ENCODE measurements around the gene TDRD6.
"Not testable (repeated sequence)": the region's sequence is repeated elsewhere in the genome, so short reads cannot be mapped to it uniquely, and the experiment has no call there.

TDRD6 gene

DNA sequence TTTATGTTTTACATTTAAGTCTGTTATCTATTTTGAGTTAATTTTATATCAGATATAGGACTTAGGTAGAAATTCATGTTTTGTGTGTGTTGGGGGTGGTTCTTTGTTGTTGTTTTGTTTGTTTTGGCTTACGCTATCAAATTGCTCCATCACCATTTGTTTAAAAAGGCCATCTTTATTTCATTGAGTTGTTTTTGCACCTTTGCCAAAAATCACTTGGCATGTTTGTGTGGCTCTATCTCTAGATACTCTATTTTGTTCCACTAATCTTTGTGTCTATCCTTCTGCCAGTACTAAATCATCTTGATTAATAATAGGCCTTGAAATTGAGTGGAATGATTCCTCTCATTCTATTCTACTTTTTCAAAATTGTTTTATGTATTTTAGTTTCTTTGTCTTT is 42.4 kb upstream of the TDRD6 start:
- no peaks in the 10 kb centered on the region; the same call in 1 of the 2 replicates for H3K27me3 ChIP-seq (replicated peaks; ENCODE audit: control insufficient read depth, insufficient read depth, low read length)
- no peak for TF ChIP-seq CTCF (IDR thresholded peaks at IDR 0.05; ENCODE audit: insufficient read depth, low read length, poor library complexity, severe bottlenecking)
- DNase-seq (ENCODE audit: extremely low read depth, insufficient read length): no peak
- H3K4me3 ChIP-seq (replicated peaks; ENCODE audit: low read depth, low read length): no peak overlapping the region
- no peaks in the 10 kb centered on the region for H3K36me3 ChIP-seq (ENCODE audit: control insufficient read depth, insufficient read depth, low read length)

DNA sequence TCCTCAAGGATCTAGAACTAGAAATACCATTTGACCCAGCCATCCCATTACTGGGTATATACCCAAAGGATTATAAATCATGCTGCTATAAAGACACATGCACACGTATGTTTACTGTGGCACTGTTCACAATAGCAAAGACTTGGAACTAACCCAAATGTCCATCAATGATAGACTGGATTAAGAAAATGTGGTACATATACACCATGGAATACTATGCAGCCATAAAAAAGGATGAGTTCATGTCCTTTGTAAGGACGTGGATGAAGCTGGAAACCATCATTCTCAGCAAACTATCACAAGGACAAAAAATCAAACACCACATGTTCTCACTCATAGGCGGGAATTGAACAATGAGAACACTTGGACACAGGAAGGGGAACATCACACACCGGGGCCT is 39.6 kb upstream of the TDRD6 start:
- H3K27me3 ChIP-seq (replicated peaks; ENCODE audit: control insufficient read depth, insufficient read depth, low read length); H3K36me3 ChIP-seq (ENCODE audit: control insufficient read depth, insufficient read depth, low read length); DNase-seq (ENCODE audit: extremely low read depth, insufficient read length); H3K4me3 ChIP-seq (replicated peaks; ENCODE audit: low read depth, low read length): not testable (repeated sequence)

GRCh38 chr6:46648869-46649492 is 38.7 kb upstream of the TDRD6 start:
- DNase-seq (ENCODE audit: extremely low read depth, insufficient read length): no peak
- no peaks in the 10 kb centered on the region for H3K36me3 ChIP-seq (ENCODE audit: control insufficient read depth, insufficient read depth, low read length)
- TF ChIP-seq CTCF (IDR thresholded peaks at IDR 0.05; ENCODE audit: insufficient read depth, low read length, poor library complexity, severe bottlenecking): no peak
- no peak overlapping the region for H3K4me3 ChIP-seq (replicated peaks; ENCODE audit: low read depth, low read length)
- peaks cover 2% of the 10 kb centered on the region for H3K27me3 ChIP-seq (replicated peaks; ENCODE audit: control insufficient read depth, insufficient read depth, low read length)

- H3K4me3 ChIP-seq (replicated peaks; ENCODE audit: low read depth, low read length): no peak overlapping the region
- no peak for TF ChIP-seq CTCF (IDR thresholded peaks at IDR 0.05; ENCODE audit: insufficient read depth, low read length, poor library complexity, severe bottlenecking)
- DNase-seq (ENCODE audit: extremely low read depth, insufficient read length): no peak
- peaks cover 2% of the 10 kb centered on the region for H3K27me3 ChIP-seq (replicated peaks; ENCODE audit: control insufficient read depth, insufficient read depth, low read length)
- no peaks in the 10 kb centered on the region for H3K36me3 ChIP-seq (ENCODE audit: control insufficient read depth, insufficient read depth, low read length)
These were observed 36.7 kb upstream of the TDRD6 start for GRCh38 chr6:46651006-46651405.

DNA sequence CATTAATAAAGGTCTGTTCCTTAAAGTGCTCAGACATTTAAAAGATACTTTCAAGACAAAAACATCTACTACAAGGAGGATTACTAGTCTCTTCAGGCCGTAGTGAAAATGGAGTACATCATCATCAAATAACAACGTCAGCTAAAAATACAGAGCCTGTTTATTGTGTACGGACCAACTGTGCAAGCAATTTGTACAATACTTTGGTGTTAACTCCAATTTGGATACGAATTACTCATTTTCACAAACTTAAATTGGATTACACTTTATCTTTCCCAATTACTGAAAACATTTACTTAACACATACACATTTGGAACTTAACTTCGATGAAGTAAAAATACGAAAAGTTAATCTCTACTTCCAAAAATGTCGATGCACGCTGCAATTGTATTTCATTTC is 35.9 kb upstream of the TDRD6 start:
- no peak for DNase-seq (ENCODE audit: extremely low read depth, insufficient read length)

DNA sequence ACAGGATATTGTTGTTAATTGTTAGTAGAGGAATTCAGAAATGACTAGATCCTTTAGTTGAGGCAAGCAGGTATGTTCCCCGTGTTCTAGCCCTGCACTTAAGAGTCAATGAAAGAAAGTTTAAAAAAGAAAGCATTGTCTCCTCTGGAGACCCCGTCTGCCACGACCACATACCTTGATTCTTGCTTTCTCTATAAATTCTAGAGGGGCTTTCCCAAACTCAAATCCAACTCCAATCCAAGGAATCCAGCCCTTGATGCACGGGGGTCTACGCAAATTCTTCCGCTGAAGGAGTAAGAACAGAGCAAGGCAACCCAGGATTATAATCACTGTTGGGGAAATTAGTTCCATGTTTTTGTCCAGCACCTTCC is 35.5 kb upstream of the TDRD6 start:
- no peak for TF ChIP-seq CTCF (IDR thresholded peaks at IDR 0.05; ENCODE audit: insufficient read depth, low read length, poor library complexity, severe bottlenecking)
- H3K27me3 ChIP-seq (replicated peaks; ENCODE audit: control insufficient read depth, insufficient read depth, low read length): peaks cover 2% of the 10 kb centered on the region
- peak overlapping the region; percentile 72 for H3K4me3 ChIP-seq (replicated peaks; ENCODE audit: low read depth, low read length)
- no peaks in the 10 kb centered on the region for H3K36me3 ChIP-seq (ENCODE audit: control insufficient read depth, insufficient read depth, low read length)
- DNase-seq (ENCODE audit: extremely low read depth, insufficient read length): no peak

More for the DNA sequence above, 35.9 kb upstream of the TDRD6 start:
- Histone ChIP-seq H3K36me3 (ENCODE audit: control insufficient read depth, insufficient read depth, low read length) (no peaks in the 10 kb centered on the region), H3K27me3 (replicated peaks; ENCODE audit: control insufficient read depth, insufficient read depth, low read length) (peaks cover 2% of the 10 kb centered on the region), H3K4me3 (replicated peaks; ENCODE audit: low read depth, low read length) (no peak overlapping the region)
- no peak for TF ChIP-seq CTCF (IDR thresholded peaks at IDR 0.05; ENCODE audit: insufficient read depth, low read length, poor library complexity, severe bottlenecking)
